Suppressor macrophage (primary cell): Measurements from ENCODE around the gene ZNF576.
A peak's percentile ranks its signal among the peaks of the same experiment; 100 is the strongest.
"Not testable (repeated sequence)": the region's sequence is repeated elsewhere in the genome, so short reads cannot be mapped to it uniquely, and the experiment has no call there.

ENCODE experiments used
- DNase-seq, 4 experiments: peaks; one replicate each; pipeline ENCODE4 v3.0.0-alpha.2; 2020 to 2022

Gene ZNF576

DNA sequence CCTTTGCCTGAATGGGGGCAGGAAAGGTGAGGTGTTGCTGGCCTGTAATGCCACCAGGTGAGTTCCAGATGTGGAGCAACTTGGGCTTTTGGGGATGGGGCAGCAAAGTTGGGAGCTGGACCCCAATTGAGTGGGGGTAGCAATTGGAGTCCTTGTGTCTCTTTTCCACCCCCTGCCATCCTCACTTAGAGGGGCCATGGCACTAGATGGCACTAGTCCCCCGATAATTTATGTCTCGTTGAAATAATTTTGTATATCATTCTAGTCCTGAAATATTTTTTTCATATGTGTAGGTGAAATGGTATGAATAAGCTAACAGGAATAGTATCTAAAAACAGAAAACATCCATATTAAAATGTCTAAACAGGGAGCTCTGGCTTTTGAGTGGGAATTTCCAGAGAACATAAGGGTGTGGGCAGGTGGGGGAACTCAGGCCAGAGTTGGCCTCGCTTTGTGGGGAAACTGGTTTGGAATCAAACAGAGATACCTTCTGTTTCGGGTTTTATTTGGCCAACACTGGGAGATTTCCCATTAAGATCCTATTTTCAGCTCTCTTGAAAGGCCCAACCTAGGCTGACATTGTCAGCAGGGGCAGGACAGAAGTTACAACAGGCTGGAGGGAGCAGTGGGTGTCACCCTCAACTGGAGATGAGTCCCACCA, 3.4 kb downstream of the ZNF576 start:
- DNase-seq: no peak

DNA sequence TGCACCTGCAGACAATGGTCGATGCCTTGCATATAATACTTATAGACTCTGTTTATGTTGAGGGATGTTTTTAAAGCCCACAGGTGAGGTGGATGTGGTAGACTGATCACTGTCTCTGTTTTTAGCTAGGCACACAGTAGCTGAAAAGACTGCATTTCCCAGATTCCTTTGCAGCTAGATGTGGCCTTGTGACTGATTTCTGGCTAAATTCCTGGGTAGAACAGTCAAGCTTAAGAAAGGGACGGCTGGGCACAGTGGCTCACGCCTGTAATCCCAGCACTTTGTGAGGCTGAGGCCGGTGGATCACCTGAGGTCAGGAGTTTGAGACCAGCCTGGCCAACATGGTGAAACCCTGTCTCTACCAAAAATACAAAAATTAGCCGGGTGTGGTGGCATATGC, 3.9 kb downstream of the ZNF576 start:
- DNase-seq: not testable (repeated sequence)

DNA sequence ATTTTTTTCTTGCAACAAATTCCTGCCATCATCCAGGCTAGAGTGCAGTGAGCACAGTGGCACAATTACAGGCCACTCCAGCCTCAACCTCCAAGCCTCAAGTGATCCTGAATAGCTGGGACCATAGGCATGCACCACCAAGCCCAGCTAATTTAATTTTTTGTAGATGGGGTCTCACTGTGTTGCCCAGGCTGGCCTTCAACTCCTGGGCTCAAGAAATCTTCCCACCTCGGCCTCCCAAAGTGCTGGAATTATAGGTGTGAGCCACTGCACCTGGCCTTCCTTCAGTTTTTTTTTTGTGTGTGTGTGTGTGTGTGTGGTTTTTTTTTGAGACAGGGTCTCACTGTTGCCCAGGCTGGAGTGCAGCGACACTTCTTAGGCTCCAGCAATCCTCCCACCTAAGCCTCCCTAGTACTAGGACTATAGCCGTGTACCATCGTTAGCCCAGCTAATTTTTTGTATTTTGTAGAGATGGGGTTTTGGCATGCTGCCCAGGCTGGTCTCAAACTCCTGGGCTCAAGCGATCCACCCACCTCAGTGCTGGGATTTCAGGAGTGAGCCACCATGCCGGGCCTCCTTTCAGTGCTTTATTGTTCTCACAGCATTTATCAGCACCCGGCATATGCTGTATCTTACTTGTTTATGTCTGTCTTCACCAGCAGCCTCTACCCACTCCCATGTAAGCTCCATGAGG, 9.6 kb downstream of the ZNF576 start:
- DNase-seq: no peak

DNA sequence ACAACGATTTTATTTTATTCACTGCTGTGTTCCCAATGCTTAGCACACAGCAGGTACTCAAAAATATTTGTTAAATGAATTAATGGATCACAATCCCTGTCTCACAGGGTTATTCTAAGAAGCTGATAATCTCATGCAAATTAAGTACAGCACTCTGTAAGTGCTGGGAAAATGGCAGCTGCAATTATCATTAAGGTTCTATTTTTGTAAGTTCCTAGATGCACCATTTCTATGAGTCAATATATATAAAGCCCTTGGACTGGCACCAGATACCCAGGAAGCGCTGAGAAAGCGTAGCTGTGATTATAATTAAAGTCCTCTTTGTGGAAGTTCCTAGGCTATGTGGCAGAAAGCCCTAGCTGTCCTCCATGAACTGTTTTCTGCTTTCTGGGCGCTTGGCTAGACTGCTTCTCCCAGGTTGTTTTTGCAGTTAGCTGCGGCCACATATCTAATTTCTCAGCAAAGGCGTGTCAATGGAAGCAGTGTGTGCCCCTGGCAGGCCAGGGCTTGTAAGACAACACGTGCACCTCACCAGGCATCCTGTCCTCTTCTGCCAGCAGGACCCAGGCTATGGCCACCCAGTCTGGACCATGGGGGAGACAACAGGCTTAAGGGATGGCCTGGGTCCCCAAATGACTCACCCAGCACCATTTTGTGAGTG, 10.3 kb downstream of the ZNF576 start:
- no peak for DNase-seq

GRCh38 chr19:43607238-43608205, 11.1 kb downstream of the ZNF576 start:
- no peak for DNase-seq

DNA sequence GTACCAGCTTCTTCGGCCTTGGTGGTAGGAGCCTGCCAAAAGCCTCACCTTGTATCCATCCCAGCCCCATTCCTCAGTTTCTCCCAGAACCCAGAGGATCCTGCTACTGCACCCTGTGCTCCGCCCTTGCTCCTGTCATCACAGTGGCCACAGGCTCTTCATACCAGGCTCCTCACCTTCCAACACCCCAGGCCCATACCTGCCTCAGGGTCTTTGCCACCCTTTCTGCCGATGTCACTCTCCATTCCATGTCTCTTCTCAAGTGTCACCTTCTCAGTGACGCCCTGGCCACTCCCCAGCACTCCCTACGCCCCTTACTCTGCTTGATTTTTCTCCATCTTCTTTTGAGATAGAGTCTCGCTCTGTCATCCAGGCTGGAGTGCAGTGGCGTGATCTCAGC, 13.5 kb downstream of the ZNF576 start:
- no peak for DNase-seq

DNA sequence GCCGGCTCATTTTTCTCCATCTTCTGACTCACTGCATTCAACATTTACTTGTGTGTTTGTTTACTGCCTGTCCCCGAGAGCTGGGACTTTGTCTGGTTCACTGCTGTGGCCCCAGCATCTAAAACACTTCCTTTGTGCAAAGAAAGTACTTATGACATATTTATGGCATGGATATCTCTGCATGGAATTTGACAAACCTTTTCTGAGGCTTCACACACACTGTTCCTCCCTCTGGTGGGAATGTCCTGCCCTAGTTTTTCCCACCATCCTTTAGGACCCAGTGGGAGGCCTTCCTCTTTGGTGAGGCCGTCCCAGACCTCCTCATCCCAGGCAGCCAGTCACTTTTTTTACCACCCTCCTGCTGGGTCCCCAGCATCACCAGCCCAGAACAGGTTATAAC, 14.1 kb downstream of the ZNF576 start:
- no peak for DNase-seq

DNA sequence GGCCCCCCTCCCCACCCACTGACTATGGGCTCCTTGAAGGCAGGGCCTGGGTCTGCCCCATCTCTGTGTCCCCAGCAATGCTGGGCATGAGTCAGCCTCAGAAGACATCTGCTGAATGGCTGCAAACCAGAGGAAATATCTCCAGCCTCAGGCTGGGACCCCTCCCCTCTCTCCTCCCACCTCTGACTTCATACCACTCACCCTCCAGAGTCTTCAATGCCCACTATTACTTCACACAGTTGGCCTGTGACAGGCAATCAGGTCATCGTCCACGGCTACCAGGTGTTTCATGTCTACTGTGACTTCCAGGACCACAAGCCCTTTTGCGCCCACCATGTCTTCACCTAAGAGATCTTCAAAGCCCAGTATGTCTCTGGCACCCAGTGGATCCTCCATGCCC, 15.4 kb downstream of the ZNF576 start, which contains the start of gene SRRM5:
Gene SRRM5, plus strand, starts transcription at position 301 of the 400 bp plus-strand sequence. Its CDS starts 34 bp downstream, at position 335.
- DNase-seq: no peak

DNA sequence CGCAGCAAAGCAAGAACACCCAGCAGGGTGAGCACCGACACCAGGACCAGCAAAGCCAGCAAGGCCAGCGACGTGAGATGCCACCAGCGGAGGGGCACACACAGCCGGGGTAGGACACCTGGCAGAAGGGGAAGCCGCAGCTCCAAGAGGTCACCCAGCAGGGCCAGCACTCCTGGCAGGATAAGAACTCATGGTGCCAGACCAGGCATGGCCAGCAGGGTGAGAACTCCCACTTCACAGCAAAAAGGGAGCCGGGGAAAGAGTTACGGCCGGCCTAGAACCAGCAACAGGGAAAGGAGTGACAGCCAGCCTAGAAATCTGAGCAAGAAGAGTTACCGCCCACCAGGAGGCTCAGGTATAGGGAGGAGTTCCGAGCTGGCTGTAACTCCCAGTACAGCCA, 16.0 kb downstream of the ZNF576 start:
- DNase-seq: no peak

GRCh38 chr19:43616306-43616705, 19.9 kb downstream of the ZNF576 start:
- DNase-seq: no peak

DNA sequence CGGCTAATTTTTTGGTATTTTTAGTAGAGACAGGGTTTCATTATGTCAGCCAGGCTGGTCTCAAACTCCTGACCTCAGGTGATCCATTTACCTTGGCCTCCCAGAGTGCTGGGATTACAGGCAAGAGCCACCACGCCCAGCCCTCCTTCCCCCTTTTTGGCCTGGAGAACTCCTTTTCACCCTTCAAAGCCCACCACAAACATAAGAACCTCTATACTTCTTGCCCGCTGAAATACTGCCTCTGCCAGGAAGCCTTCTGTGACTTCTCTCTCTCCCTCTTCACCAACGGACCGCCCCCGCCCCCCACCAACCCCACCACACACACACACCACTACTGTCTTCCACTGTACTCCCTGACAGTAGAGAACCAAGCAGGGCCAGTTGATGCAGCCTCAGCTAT, 20.6 kb downstream of the ZNF576 start:
- no peak for DNase-seq

- DNase-seq: peak in 1 of 4 experiments; percentile 50
Measured at GRCh38 chr19:43618921-43619261, 22.5 kb downstream of the ZNF576 start.

DNA sequence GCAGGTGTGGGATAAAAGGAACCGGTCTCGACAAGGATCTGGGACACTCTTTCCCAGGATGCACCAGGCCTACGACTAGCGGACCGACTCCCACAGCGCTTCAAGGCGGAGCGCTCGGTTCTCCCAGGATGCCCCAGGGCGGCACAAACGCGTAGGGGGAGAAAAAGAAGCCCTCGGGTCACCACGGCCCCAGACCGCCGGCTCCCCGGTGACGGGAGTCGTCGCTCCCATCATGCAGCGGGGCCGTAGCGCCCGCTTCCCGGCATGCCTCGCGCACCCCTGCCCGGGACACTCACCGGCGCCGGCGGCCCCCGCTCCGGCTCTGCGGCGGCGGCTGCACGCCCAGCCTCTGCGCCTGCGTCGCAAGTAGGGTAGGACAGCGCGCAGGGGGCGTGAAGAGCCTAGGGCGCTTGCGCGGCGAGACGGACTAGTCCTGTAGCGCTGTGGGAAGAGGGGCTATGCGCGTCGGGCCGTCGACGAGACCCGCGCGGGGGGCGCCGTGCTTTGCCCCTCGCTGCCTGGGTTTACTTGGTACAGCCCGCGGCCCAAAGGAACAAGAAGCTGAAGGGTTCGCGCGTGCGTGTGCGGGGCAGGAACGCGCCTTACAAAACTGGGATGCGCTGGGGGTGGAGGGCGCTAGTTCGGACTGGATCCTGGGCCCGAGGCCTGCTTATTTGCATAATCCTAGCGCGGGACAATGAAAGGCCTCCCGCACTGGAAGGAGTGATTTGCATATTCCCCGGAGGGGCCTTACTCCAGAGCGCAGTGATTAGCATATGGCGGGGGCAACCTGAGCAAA, 23.1 kb downstream of the ZNF576 start, which contains the start of gene ZNF428:
Gene ZNF428, minus strand, starts transcription at position 368 of the 799 bp plus-strand sequence. CDS start 5,325 bp downstream, outside the sequence.
- DNase-seq: peak; percentile 87 to 96 (median 94)

GRCh38 chr19:43620061-43621001, 23.9 kb downstream of the ZNF576 start:
- no peak for DNase-seq

- DNase-seq: no peak
Measured at GRCh38 chr19:43622070-43622469, 25.7 kb downstream of the ZNF576 start.

DNA sequence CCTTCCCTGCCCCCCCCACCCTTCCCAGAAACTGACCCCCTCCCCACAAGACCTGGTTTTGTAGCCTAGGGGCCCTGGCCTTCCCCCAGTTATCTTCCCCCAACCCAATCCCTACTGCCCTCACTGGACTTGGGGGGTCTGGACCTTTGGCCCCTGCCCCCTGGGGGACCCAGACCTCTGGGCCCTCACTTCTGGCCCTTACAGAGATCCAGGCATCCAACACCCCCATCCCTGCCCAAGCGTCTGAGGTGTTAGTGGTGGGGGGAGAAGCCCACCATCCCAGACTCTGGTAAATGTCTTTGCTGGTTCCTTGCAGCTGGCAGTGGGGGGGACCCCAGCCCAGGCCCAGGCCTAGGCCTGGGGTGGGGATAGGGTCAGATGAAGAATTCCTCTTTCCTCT, 26.6 kb downstream of the ZNF576 start:
- DNase-seq: no peak

DNA sequence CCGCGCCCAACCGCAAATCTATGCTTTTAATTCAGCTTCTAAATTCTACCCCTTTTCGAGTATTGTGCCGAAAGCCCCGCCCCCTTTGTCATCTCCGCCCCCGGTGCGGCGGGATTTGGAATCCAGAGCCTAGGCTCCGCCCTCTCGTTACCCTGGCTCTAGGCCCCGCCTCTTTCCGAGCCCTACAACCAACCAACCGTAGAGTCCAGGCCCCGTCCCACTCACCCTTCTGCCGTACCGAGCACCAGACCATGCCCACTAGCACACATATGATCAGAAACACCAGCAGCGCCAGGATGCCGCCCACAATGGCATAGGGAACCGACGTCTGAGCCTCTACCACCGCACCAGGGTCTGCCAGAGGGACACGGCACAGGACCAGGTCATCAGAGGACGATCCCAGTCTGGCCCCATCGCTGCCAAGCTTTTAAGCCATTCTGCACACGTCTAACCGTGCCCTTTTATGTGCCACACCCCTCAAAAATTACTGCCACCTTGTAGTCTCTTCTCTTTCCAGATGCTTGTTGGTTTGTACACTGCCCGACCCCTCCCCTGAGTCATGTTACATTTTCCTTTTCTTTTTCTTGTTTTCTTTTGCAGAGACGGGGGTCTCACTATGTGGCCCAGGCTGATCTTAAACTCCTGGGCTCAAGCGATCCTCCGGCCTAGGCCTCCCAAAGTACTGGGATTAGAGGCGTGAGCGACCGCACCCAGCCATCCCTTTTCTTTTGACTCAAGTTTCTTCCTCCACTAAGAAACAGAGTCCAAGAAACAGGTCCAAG, 27.7 kb downstream of the ZNF576 start:
- DNase-seq: no peak

GRCh38 chr19:43624933-43625332, 28.5 kb downstream of the ZNF576 start:
- peak; percentile 50 to 81 (median 60) for DNase-seq

- peak; percentile 42 to 75 (median 51) for DNase-seq
Measured at GRCh38 chr19:43625918-43626579, 29.7 kb downstream of the ZNF576 start.
